GM18519 (cell line): Measurements from ENCODE around the gene CKS2.

Experiments
- ATAC-seq: cut with Tn5 transposase; IDR thresholded peaks from one replicate; pipeline ENCODE4 v1.9.1; 2021; ENCODE audit warnings: mild to moderate bottlenecking, moderate library complexity; ENCODE audit not compliant: unreplicated experiment, low FRiP score

The CKS2 gene

DNA sequence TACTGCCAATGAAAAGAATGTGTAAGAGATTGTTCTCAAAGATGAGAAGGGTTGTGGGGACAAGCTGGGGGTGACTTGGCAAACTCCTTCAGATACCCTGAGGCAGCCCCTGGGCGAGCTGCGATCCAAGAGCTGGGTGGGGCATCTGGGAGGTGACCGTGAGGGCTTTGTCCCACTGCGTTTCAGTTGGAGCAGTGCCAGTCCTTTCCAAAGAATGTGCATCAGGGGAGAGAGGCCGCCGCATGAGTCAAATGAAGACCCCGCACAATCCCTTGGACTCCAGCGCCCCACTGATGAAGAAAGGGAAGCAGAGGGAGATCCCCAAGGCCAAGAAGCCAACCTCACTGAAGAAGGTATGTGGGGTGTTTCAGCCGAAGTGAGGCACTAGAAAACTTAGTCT, 35.7 kb downstream of the CKS2 start:
- ATAC-seq: no peak

DNA sequence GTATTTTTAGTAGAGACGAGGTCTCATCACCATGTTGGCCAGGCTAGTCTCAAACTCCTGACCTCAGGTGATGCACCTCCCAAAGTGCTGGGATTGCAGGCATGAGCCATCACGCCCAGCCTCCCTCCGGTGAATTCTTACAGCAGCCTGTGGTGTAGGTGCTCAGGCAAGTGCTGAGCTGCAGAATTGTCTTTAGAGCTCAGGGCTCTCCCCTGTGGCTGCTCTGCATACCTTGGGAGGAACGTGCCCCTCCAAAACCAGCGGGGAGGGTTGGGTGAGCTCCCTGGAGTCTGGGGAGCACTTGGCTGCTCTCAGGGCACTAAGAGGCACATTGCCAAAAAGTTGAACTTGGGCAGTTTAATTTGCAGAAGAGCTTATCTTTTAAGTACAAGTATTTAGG, 36.7 kb downstream of the CKS2 start:
- no peak for ATAC-seq

DNA sequence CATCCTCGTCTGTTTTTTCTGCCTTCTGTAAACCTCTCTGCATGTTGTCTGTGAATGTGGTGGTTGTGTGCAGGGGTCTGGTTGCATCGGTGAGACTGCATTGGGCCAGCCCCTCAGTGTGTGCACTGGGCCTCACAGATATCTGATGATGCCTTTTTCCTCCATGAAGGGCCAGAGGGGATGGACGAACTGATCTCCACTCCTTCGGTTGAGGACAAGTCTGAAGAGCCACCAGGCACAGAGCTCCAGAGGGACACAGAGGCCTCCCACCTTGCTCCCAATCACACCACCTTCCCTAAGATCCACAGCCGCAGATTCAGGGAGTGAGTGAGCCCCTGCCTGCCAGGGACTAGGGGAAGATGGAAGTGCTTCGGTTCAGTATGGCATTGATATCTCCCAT, 38.6 kb downstream of the CKS2 start:
- no peak for ATAC-seq

- ATAC-seq: no peak
These were observed 40.1 kb downstream of the CKS2 start for GRCh38 chr9:89350988-89351557.

GRCh38 chr9:89351584-89352300, 40.7 kb downstream of the CKS2 start:
- ATAC-seq: no peak

DNA sequence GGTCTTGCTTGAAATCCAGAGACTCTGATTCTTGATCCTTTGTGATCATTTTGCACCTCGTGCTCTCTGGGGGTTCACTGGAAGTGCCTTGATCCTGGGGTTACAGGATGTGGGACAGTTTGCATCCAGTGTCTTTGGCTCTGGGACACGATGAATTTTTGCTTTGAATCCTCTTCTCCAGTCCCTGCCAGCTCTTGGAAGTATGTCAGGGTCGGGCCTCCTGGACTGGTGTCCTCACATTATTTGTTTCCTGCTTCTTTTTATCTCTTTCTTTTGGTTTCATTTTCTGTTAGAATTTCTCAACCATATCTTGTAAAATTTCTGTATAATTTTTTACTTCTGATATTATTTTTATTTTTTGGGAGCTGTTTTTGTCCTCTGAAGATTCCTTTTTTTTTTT, 41.5 kb downstream of the CKS2 start:
- ATAC-seq: no peak

DNA sequence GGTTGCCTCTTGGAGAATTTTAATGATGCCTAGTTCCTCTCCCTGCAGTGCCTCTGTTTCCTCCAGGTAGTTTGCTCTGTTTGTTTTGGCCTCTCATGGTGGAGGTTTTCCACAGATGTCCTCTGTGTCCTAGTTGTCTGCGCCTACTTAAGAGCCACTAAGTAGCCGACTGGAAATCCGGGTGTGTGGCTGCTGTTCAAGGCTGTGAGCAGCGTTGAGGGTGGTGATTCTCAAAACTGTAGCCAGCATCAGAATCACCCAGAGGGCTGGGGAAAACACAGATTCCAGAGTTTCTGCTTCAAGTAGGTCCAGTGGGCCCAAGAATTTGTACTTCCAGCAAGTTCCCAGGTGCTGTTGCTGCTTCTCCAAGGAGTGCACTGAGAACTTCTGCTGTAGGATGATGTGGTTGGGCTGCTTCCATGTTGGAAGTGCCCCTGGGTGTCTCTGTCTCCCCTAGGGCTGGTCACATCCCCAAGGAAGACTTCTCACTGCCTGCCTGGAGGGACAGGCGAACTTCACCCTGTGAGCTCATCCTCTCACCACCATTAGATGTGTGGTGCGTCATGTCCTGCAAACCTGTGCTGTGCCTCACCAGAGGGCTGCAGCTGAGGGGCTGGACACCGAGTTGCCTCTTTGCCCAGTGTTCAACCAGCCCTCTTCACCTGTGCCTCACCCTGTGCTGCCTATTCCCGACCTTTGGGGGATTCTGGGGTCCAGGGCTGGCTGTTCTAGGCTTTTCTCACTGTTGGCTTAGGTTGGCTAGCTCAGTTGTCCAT, 42.1 kb downstream of the CKS2 start:
- no peak for ATAC-seq

DNA sequence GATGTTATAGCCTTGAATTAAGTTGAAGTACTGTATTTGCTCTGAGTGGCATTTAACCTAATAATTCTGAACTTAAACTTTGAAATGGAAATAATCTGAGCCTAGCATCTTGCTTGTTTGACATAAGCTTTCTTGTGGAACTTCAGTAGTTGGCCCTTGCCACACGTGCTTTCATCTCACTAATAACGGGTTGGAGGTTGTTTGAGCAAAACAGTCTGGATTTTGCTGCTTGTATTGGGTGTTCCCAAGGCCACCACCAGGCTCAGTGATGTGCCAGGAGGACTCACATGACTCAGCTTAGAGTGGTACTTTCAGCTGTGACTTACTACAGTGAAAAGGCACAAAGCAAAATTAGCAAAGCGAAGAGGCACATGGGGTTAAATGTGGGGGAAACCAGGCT, 43.0 kb downstream of the CKS2 start:
- no peak for ATAC-seq

- ATAC-seq: no peak
These were observed 43.5 kb downstream of the CKS2 start for GRCh38 chr9:89354471-89354870.

DNA sequence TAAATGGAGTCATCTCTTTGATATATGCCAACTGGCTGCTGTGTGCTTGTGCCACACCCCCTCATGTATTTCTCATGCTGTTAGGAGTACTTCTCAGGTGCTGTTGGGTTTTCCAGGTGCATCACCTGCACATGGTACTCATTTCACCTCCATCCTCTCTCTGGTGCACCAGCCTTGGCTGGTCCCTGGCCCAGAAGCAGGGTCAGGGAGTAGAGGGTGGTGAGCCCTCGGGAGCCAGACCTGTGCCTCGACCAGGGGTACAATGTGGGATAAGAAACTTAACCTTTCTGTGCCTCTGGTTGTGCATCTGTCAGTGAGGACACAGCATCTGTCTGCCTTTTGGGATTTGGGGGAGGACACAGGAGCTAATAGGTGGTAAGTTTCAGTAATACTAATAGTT, 45.8 kb downstream of the CKS2 start:
- ATAC-seq: no peak

- no peak for ATAC-seq
These were observed 46.6 kb downstream of the CKS2 start for GRCh38 chr9:89357331-89358197.

GRCh38 chr9:89358376-89358916, 47.5 kb downstream of the CKS2 start:
- no peak for ATAC-seq

GRCh38 chr9:89358985-89359384, 48.0 kb downstream of the CKS2 start:
- no peak for ATAC-seq

GRCh38 chr9:89359751-89360261, 48.8 kb downstream of the CKS2 start:
- ATAC-seq: no peak

DNA sequence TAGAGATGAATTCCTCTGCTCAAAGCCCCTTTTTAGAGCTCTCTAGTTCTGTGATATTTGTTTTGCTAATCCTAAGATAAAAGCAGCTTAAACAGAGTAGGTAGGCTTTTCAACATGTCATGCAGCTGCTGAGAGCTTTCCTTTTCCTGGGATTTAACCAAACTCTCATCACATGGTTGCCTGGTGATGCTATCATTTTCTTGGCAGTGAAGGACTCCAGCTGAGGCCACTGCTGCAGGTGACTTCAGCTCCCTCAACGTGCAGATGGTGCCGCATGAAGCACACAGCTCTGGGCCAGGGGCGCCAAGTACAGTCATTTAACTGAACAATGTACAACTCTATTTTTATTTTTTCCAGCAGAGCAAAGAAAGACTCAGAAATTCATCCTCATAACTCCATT, 49.5 kb downstream of the CKS2 start:
- no peak for ATAC-seq

DNA sequence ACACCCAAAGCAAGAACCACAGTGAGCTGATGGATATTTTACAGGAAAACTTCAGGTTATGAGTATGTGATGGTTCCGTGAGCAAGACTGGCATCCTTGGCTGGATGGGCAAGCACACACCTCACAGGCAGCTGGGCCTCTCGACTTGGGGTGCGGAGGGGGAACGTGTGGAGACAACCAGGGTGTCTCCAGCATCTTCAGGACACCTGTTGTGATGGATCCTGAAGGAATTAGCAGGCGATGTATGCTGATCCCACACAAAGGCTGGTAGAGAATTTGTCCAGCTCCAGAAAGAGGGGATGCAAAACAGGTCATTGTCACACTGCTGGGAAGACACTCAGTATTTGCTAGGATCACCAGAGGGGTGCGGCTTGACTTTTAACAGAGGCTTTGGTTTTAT, 50.0 kb downstream of the CKS2 start:
- ATAC-seq: no peak

DNA sequence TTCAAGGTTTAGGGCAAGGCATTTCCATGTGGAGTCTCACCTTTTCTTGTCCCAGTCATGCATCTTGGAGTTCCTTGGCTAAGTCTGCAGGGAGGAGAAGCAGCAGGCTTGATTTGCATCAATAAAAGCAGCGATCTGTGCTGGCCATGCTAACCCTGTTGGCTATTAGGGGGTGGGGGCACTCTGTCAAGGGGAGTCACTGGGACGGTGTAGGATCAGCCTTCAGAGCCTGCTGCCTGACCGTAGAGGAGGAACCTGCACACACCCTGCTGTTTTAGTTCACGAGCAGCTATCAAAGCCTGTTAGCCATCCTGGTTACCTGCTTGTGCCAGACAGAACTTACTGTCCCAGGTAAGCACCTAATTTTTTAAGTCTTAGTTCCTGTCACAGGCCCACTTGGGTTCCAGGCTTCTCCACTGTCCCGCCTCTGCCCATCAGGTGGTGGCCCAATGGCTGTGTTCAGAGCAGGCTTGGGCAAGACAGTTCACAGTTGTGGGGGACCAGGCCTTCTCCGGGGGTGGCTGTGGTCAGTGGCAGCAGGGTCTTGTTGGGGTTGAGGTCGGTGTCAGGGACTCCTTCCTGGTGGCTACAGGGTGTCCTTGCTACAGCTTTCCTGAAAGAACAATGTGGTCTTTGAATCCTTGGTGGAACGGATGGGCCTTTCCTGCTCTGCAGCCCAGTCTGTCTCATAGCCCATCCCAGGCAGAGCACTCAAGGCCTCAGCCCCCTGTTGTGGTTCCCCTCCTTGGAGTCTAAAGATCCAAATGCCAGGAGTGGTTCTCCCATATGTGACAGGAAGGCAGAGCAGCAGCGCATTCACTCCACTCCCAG, 51.0 kb downstream of the CKS2 start:
- no peak for ATAC-seq

DNA sequence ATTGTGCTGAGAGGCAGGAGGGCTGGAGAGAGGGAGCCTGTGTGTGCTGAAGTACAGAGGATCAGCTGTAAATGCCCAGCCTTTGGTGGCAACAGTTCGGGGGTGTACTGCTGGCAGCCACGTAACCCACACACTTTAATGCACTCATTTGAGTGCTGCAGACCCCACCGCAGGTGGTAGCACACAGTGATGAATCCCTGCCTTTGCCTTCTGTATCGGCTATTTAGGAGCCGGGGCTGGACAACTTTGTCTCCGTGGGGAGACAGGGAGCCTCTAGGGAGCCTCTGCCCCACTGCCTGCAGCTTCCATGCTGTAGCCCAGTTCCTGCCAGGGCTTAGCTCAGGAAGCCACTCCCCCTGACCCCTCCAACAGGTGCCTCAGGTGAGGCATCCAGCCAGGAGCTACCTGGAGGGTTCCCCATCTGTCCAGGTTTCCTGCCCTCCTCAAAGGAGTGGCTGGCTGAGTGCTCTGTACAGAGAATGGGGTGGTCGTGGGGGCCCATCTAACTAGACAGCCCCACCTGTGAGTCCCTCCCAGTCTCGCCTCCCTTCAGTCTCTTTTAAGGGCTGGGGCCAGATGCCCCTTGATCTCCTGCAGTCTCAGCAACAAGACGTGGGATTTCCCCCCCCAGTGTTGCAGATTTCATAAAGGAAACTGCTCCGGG, 51.8 kb downstream of the CKS2 start:
- no peak for ATAC-seq

- ATAC-seq: no peak
These were observed 52.3 kb downstream of the CKS2 start for GRCh38 chr9:89363311-89363670.
